Mammary epithelial cell (primary cell): Measurements from ENCODE around the gene RFC4.

ENCODE experiments used
- EZH2 ChIP-seq: IDR thresholded peaks from 2 replicates; pipeline ENCODE4 v1.6.1; 2012; ENCODE audit warnings: low read length, inconsistent platforms, borderline replicate concordance
- TF ChIP-seq, protein P1 (sequence below), 2 donors: IDR thresholded peaks in 1 of 2; conservative IDR thresholded peaks in 1 of 2; 2 replicates each; pipeline ENCODE4 v1.5.1; 2011 to 2012; ENCODE audit warnings: inconsistent platforms in 2 of 2, low read length in 2 of 2, mild to moderate bottlenecking in 2 of 2, control low read depth in 1 of 2, low read depth in 1 of 2; ENCODE audit not compliant: insufficient read depth in 1 of 2; ENCODE audit errors: extremely low read depth in 1 of 2

DNA sequence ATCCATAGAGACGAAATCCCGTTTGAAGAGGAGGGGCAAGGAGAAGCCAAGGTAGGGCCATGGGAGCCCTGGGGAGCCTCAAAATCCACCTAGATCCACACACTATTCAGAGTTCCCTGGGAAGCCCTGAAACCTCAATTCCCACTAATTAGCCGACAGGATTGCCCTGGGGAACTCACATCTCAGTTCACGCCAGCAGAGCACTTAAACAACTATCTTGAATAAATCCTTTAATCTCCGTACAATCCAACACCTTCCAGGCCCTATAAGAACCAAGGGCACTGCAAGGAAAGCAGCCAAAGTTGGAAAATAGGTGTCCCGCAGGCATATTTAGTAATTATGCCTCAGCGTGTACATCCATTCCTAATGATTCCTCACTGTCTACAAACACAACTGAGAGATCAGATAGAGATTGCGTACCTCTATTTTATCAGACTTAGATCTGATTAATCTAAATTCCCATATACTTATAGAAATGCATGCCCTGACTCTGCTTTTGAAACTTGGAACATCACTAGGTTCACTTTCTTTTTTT lies 48.5 kb downstream of the RFC4 start:
- TF ChIP-seq, protein P1, sequence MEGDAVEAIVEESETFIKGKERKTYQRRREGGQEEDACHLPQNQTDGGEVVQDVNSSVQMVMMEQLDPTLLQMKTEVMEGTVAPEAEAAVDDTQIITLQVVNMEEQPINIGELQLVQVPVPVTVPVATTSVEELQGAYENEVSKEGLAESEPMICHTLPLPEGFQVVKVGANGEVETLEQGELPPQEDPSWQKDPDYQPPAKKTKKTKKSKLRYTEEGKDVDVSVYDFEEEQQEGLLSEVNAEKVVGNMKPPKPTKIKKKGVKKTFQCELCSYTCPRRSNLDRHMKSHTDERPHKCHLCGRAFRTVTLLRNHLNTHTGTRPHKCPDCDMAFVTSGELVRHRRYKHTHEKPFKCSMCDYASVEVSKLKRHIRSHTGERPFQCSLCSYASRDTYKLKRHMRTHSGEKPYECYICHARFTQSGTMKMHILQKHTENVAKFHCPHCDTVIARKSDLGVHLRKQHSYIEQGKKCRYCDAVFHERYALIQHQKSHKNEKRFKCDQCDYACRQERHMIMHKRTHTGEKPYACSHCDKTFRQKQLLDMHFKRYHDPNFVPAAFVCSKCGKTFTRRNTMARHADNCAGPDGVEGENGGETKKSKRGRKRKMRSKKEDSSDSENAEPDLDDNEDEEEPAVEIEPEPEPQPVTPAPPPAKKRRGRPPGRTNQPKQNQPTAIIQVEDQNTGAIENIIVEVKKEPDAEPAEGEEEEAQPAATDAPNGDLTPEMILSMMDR (conservative IDR thresholded peaks at IDR 0.05 in 1 of 2, IDR thresholded peaks at IDR 0.05 in 1 of 2; ENCODE audit: extremely low read depth in 1 of 2, insufficient read depth in 1 of 2, low read depth in 1 of 2, low read length in 2 of 2) = no peak
- TF ChIP-seq EZH2 = no peak
